MM.1S (cell line): ENCODE results near the gene GALNT7.

Source experiments
- CTCF ChIP-seq: fragments of 300-600 bp; sonication (generic); IDR thresholded peaks from 2 replicates; pipeline ENCODE4 v1.5.1; 2016; ENCODE audit warnings: antibody characterized with exemption, low read length, mixed read lengths
- EZH2 ChIP-seq: fragments of 300-600 bp; sonication (generic); optimal IDR thresholded peaks from 2 replicates; pipeline ENCODE3; 2017; ENCODE audit warnings: low read depth, mild to moderate bottlenecking, antibody characterized with exemption, low read length, mixed read lengths
- EZH2phosphoT487 ChIP-seq: fragments of 300-600 bp; sonication (generic); IDR thresholded peaks from 2 replicates; pipeline ENCODE4 v1.6.1; 2018; ENCODE audit warnings: antibody characterized with exemption, low read length

GRCh38 chr4:173240696-173241095, 72.1 kb downstream of the GALNT7 start:
- TF ChIP-seq CTCF (no peak), EZH2 (no peak), EZH2phosphoT487 (no peak)
